ENCODE results near the gene FIZ1.

DNA sequence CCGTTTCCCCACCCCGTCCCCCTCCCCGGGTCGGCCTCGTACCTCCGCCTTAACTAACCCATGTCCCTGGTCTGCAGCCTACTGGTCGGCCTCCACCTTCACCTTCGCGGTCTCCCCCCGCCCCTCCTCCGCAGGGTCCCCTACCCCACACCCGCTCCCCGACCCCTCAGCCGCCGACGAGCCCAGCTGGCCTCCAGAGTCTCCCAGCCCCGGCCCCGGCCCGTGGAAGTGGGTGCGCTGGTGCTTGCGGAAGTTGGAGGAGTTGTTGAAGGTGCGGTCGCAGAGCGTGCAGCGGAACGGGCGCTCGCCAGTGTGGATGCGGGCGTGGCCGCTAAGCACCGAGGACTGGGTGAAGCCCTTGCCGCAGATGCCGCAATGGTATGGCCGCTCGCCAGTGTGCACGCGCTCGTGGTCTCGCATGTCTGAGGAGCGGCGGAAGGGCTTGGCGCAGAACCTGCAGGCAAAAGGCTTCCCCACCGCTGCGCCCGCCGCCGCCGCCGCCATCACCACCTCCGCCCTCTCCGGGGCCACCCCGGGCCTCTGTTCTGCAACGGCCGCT, 22.4 kb upstream of the FIZ1 start:
- TF ChIP-seq POLR2AphosphoS5 (IDR thresholded peaks at IDR 0.05) (no peak), CTCF (IDR thresholded peaks at IDR 0.05) (no peak), POLR2A (IDR thresholded peaks at IDR 0.05) (no peak)
